Right atrium auricular region (tissue), 2 donors: ENCODE results near the gene NAPB. TPM values are rescaled to one million over a fixed set of nuclear protein-coding genes. Genes with fewer than 3 reads are reported as not detected.
A peak's percentile ranks its signal among the peaks of the same experiment; 100 is the strongest.

Experiments used
- DNase-seq: peaks from one replicate; pipeline ENCODE4 v3.0.0-alpha.2; 2019; ENCODE audit warnings: low spot score
- H3K27ac ChIP-seq, 2 donors: fragments of 200-600 bp; sonication (generic); 1 replicate in 1 of 2; 2 replicates in 1 of 2; pipeline ENCODE4 v1.5.1; 2016 to 2019
- H3K27me3 ChIP-seq, 2 donors: fragments of 200-600 bp; sonication (generic); one replicate each; pipeline versions ENCODE4 v1.5.1 to v1.6.0; 2017 to 2019
- H3K36me3 ChIP-seq: fragments of 200-600 bp; sonication (generic); one replicate; pipeline ENCODE4 v1.5.1; 2016
- H3K4me1 ChIP-seq, 2 donors: fragments of 200-600 bp; sonication (generic); one replicate each; pipeline versions ENCODE4 v1.5.1 to v1.6.0; 2017 to 2019
- H3K4me3 ChIP-seq, 2 donors: fragments of 200-600 bp; sonication (generic); 1 replicate in 1 of 2; 2 replicates in 1 of 2; pipeline ENCODE4 v1.5.1; 2017 to 2019; ENCODE audit warnings: mild to moderate bottlenecking in 1 of 2, moderate library complexity in 1 of 2
- H3K9me3 ChIP-seq, 2 donors: fragments of 200-600 bp; sonication (generic); one replicate each; pipeline ENCODE4 v1.5.1; 2019
- total RNA-seq, 2 donors: library from RNA; depleted of rRNA; stranded (reverse); fragments of >200 nt; gene quantifications; one replicate each; pipeline ENCODE4 v1.1.0, GENCODE V29; 2016
- TF ChIP-seq, protein P1 (sequence below), 2 donors: fragments of 200-600 bp; sonication (generic); IDR thresholded peaks; one replicate each; pipeline ENCODE4 v1.5.1; 2019; ENCODE audit warnings: antibody characterized with exemption in 2 of 2

NAPB gene
- total RNA-seq, 2 donors from 2014 or later = 4.8 to 5.1 TPM

DNA sequence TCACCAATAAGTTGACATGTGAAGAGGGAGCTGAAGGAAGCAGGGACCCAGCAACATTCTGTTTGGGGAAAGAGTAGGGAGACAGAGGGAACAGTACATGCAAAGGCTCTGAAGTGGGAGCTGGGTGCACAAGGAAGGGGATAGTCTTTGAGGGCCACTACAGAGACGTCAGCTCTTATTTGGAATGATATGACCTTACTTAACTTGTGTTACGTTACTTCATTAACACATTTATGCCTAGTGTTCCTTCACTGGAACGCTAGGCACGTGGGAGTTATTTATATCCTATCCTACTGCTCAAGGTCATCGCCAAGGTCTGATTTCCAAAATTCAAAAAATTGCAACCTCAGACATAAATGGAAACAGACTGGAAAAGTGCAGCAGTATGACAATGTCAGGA lies 20.2 kb downstream of the NAPB start:
- Histone ChIP-seq H3K27ac (peak overlapping the region; percentile 9 to 58), H3K4me3 (no peak overlapping the region), H3K9me3 (no peaks in the 10 kb centered on the region), H3K4me1 (peaks cover 0 to 31% of the 10 kb centered on the region in 2 donors), H3K36me3 (no peaks in the 10 kb centered on the region), H3K27me3 (no peaks in the 10 kb centered on the region)
- no peak for DNase-seq
- TF ChIP-seq, protein P1, sequence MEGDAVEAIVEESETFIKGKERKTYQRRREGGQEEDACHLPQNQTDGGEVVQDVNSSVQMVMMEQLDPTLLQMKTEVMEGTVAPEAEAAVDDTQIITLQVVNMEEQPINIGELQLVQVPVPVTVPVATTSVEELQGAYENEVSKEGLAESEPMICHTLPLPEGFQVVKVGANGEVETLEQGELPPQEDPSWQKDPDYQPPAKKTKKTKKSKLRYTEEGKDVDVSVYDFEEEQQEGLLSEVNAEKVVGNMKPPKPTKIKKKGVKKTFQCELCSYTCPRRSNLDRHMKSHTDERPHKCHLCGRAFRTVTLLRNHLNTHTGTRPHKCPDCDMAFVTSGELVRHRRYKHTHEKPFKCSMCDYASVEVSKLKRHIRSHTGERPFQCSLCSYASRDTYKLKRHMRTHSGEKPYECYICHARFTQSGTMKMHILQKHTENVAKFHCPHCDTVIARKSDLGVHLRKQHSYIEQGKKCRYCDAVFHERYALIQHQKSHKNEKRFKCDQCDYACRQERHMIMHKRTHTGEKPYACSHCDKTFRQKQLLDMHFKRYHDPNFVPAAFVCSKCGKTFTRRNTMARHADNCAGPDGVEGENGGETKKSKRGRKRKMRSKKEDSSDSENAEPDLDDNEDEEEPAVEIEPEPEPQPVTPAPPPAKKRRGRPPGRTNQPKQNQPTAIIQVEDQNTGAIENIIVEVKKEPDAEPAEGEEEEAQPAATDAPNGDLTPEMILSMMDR (IDR thresholded peaks at IDR 0.05) = no peak

DNA sequence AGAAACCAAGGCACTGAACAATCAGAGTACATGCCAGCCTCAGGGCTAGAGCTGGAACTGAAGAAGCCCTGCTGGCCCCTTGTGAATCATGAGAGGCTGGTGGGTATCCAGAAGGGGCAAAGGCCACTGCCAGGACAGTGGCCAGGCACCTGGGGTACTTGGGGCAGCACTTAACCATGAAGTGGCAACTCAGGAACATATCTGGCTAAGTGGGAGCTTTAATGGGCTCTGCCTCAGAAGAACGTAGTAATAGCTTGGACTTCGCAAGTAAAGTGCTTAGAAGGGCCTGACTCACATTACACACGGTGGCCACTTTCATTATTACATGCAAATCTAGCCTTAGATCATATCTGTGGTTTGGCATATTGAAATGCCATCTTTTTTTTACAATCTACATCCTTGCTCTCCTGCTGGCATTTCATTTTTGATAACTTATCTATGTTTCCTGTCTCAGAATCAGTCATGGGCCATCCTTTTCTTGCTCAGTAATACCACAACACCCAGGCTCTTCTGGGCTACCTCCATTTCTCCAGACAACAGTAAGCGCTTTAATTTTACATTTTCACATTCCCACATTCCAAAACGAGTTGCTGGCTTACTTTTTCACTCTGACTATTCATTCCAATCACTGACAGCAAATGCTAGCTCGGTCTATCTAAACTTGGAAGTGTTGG lies 21.6 kb downstream of the NAPB start:
- H3K27ac ChIP-seq = peak overlapping the region in 1 of 2 donors; percentile 22

DNA sequence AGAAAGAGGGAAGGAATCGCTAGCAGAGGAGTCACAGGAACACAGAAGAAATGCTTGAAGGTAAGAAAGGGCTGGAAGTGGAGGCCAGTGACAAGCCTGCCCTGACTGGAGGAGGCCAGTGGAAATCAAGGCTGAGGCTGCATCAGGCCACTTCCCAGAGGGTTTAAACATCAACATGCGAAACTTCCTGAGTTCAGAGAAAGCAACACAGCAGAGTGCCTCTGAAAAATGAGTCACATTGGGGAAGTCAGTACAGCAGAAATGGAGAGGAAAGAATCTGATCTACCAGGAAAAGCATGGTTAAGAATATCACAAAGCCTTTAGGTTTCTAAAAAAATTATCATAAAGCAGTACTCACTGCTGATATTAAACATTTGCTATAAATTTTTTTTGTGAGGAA lies 23.3 kb downstream of the NAPB start:
- Histone ChIP-seq H3K36me3 (peaks cover 23% of the 10 kb centered on the region), H3K27ac (no peak overlapping the region), H3K4me1 (peaks cover 0 to 20% of the 10 kb centered on the region in 2 donors), H3K27me3 (no peaks in the 10 kb centered on the region), H3K4me3 (no peak overlapping the region), H3K9me3 (no peaks in the 10 kb centered on the region)
- TF ChIP-seq, protein P1 (IDR thresholded peaks at IDR 0.05) = no peak
- no peak for DNase-seq

More for the DNA sequence above, 21.6 kb downstream of the NAPB start:
- Histone ChIP-seq H3K4me3 (no peak overlapping the region), H3K9me3 (no peaks in the 10 kb centered on the region), H3K27me3 (no peaks in the 10 kb centered on the region), H3K36me3 (peaks cover 6% of the 10 kb centered on the region), H3K4me1 (peaks cover 0 to 31% of the 10 kb centered on the region in 2 donors)
- DNase-seq = no peak
- TF ChIP-seq, protein P1 (IDR thresholded peaks at IDR 0.05) = no peak

DNA sequence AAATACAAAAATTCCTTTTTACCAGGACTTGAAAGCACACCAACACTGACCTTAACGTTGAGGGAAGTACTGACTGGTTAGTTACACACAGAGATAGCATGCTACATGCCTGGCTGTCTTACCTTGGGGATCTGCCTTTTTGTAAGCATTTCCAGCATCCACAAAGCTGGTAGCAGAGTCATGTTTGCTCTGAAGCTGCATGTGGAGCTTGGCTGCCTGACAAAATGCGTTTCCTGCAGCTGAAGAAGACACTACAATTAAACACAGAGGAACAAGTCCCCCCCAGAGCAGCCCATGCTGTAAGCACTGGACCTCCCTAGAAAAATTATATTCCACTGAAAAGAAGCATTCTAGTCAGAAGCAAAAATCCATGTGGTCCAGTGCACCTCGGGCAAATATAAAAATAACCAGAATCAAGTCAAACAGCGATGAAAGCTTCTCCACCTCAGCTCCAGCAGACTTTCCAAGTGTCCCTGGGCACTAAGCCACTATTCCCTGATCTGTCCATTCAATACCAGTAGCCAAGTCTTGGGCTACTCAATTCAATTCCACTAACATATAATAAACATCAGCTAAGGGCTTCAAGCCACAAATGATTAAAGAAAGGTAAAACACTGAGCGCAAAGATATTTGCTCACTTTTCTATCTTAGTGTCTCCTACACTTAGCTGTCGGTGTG lies 24.2 kb downstream of the NAPB start:
- Histone ChIP-seq H3K4me3 (no peak overlapping the region), H3K4me1 (peaks cover 0 to 20% of the 10 kb centered on the region in 2 donors), H3K9me3 (no peaks in the 10 kb centered on the region), H3K27me3 (no peaks in the 10 kb centered on the region), H3K27ac (no peak overlapping the region), H3K36me3 (peaks cover 31% of the 10 kb centered on the region)
- DNase-seq = no peak
- TF ChIP-seq, protein P1 (IDR thresholded peaks at IDR 0.05) = no peak

DNA sequence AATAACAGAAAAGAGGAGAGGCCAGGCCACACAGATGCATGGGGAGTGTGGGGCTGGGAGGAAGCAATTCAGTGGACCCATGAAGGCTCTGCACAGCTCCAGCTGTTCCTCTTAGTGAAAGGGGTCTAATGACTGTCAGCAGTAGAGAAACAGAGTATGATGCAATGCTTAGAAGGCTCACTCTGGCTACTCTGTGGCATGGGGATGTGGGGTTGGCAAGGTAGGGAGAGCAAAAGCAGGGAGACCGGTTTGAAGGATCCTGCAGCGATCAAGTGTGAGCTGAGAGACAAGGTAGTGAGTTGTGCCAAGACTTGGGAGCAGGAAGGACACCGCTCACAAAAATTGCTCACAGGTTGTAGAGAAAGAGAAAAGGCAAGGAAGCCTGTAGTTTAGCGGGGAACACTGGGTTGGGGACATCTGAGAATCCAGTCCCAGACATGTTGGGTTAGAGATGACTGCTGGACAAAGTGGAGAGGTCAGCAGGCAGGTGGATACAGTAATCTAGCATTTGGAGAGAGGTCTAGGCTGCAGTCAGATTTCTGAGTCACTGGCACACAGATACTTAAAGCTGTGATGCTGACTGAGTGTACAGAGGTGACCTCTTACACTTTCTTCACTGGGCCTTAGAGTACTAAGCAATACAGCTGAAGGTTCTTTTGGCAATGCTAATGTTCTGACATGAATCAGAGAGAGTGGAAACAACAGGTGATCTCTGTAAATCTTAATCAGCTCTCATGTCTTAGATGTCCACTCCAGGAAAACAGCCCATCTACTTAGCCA lies 27.1 kb downstream of the NAPB start:
- DNase-seq = no peak
- Histone ChIP-seq H3K36me3 (peaks cover 40% of the 10 kb centered on the region), H3K27me3 (no peaks in the 10 kb centered on the region), H3K4me3 (no peak overlapping the region), H3K4me1 (peaks cover 0 to 20% of the 10 kb centered on the region in 2 donors), H3K27ac (no peak overlapping the region), H3K9me3 (no peaks in the 10 kb centered on the region)
- TF ChIP-seq, protein P1 (IDR thresholded peaks at IDR 0.05) = no peak
